MCF 10A (cell line): Measurements from ENCODE around the gene TLNRD1. TPM values are rescaled to one million over a fixed set of nuclear protein-coding genes. Genes with fewer than 3 reads are reported as not detected.

Experiments
- BruUV-seq: library from RNA; stranded (reverse); fragments of 400-500 nt; replicated peaks from 2 replicates; lab custom pipeline; 2021; lab: Mats Ljungman, UMichigan
- CTCF ChIA-PET: fragments of 300-600 bp; sonication (Branson Sonifier 250); formaldehyde crosslinking; extraction: SDS; loops from one replicate; lab custom pipeline; 2021; ENCODE audit warnings: antibody characterized with exemption, inconsistent platforms; lab: Yijun Ruan, JAX
- POLR2A ChIA-PET: fragments of 300-600, 350-650 bp; sonication (Branson Sonifier 250); formaldehyde crosslinking; extraction: SDS; loops from one replicate; lab custom pipeline; 2020; ENCODE audit warnings: antibody characterized with exemption, inconsistent platforms; lab: Yijun Ruan, JAX
- DNase-seq: peaks from one replicate; pipeline ENCODE4 v3.0.0-alpha.2; 2018; ENCODE audit not compliant: unreplicated experiment
- H3K27ac Mint-ChIP-seq: one replicate; pipeline ENCODE4 v1.8.0; 2022; ENCODE audit warnings: mild to moderate bottlenecking, low read depth, mixed read lengths; ENCODE audit not compliant: unreplicated experiment
- H3K27me3 Mint-ChIP-seq: one replicate; pipeline ENCODE4 v1.8.0; 2022; ENCODE audit warnings: mixed read lengths; ENCODE audit not compliant: insufficient read depth, unreplicated experiment
- H3K36me3 Mint-ChIP-seq: one replicate; pipeline ENCODE4 v1.8.0; 2022; ENCODE audit warnings: mild to moderate bottlenecking, moderate library complexity, mixed read lengths; ENCODE audit not compliant: insufficient read depth, unreplicated experiment
- H3K4me1 Mint-ChIP-seq: one replicate; pipeline ENCODE4 v1.8.0; 2022; ENCODE audit warnings: mixed read lengths; ENCODE audit not compliant: insufficient read depth, unreplicated experiment
- H3K4me3 Mint-ChIP-seq: one replicate; pipeline ENCODE4 v1.8.0; 2022; ENCODE audit warnings: mild to moderate bottlenecking, moderate library complexity, mixed read lengths; ENCODE audit not compliant: unreplicated experiment
- H3K9me3 Mint-ChIP-seq: one replicate; pipeline ENCODE4 v1.8.0; 2022; ENCODE audit warnings: mixed read lengths; ENCODE audit not compliant: unreplicated experiment
- intact Hi-C: fragments of 100-400 bp; cut with micrococcal nuclease; formaldehyde crosslinking; loops from 2 replicates; pipeline ENCODE4 v1.14.1; 2022
- total RNA-seq: library from RNA; stranded (reverse); gene quantifications from 2 replicates; pipeline ENCODE4 v1.2.3, GENCODE V29; 2022
- TF ChIP-seq, protein P1 (sequence below): fragments of 200-600 bp; IDR thresholded peaks from one replicate; pipeline ENCODE4 v1.8.0; 2022; ENCODE audit warnings: antibody characterized with exemption, mild to moderate bottlenecking; ENCODE audit not compliant: unreplicated experiment

The TLNRD1 gene
- total RNA-seq, 1 experiment from 2014 or later, result 17.1 TPM

- H3K4me3 Mint-ChIP-seq, result no peak overlapping the region
- peak; percentile 30 for DNase-seq
- CTCF ChIA-PET, result interaction anchor here (0.6 to 1.8 kb wide), 5 partner anchors 59 to 289 kb away, joined by 3 to 19 read pairs (median 4); partner anchors contain the start of gene CEMIP
- H3K27ac Mint-ChIP-seq, result no peak overlapping the region
- H3K36me3 Mint-ChIP-seq, result peaks cover 51% of the 10 kb centered on the region
- H3K4me1 Mint-ChIP-seq, result peaks cover 6% of the 10 kb centered on the region
- BruUV-seq, result no TSS peak
- intact Hi-C loops, result loop anchor here (5.0 kb wide), 1 partner anchor 290 kb away; no protein-coding TSS in a partner anchor
- TF ChIP-seq, protein P1, sequence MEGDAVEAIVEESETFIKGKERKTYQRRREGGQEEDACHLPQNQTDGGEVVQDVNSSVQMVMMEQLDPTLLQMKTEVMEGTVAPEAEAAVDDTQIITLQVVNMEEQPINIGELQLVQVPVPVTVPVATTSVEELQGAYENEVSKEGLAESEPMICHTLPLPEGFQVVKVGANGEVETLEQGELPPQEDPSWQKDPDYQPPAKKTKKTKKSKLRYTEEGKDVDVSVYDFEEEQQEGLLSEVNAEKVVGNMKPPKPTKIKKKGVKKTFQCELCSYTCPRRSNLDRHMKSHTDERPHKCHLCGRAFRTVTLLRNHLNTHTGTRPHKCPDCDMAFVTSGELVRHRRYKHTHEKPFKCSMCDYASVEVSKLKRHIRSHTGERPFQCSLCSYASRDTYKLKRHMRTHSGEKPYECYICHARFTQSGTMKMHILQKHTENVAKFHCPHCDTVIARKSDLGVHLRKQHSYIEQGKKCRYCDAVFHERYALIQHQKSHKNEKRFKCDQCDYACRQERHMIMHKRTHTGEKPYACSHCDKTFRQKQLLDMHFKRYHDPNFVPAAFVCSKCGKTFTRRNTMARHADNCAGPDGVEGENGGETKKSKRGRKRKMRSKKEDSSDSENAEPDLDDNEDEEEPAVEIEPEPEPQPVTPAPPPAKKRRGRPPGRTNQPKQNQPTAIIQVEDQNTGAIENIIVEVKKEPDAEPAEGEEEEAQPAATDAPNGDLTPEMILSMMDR, result no peak
- POLR2A ChIA-PET, result interaction anchor here (0.9 kb wide), 1 partner anchor 277 kb away, joined by 3 read pairs; no protein-coding TSS in a partner anchor
- no peaks in the 10 kb centered on the region for H3K27me3 Mint-ChIP-seq
- H3K9me3 Mint-ChIP-seq, result no peaks in the 10 kb centered on the region
These were observed 23.1 kb upstream of the TLNRD1 start for GRCh38 chr15:80977627-80978036.

DNA sequence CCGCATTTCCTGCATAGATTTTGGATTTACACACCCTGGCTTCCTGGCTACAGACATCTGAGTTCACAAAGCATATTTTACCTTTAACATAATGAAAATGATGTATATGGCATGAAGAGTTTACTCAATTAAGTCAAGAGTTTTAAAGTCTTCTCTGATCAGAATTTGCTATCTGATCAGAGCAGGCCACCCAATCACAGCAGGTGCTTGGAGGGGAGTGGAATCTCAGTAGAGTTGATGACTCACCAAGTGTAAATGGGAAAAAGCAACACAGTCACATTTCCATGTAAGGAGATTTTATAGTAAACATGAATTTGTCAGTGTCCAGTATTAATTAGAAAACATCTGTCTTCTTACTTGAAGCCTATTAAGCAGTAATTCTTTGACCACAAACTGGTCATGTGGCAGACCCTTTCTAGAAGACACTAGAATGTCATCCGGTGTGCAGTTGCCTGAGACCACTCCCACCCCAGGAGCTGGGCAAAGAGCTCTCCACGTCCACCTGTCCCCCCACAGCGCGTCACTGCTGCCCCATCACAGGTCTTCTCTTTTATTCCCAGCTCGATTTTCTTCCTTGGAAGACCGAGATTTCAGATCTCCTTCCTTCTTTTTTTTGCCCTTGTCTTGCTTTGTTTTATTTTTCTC is 21.9 kb upstream of the TLNRD1 start:
- Mint-ChIP-seq H3K27ac (peak overlapping the region; percentile 2), H3K4me1 (peaks cover 11% of the 10 kb centered on the region), H3K9me3 (no peaks in the 10 kb centered on the region), H3K36me3 (peaks cover 51% of the 10 kb centered on the region), H3K27me3 (no peaks in the 10 kb centered on the region), H3K4me3 (no peak overlapping the region)
- ChIA-PET CTCF (interaction anchor here (0.6 to 2.4 kb wide), 5 partner anchors 9 to 412 kb away, joined by 3 to 21 read pairs (median 7); no protein-coding TSS in a partner anchor), POLR2A (interaction anchor here (0.6 to 1.2 kb wide), 3 partner anchors 9 to 198 kb away, joined by 3 to 4 read pairs (median 3); no protein-coding TSS in a partner anchor)
- intact Hi-C loops, result loop anchor here (5.0 kb wide), 1 partner anchor 288 kb away; no protein-coding TSS in a partner anchor
- TF ChIP-seq, protein P1, result no peak
- BruUV-seq, result TSS peak; percentile 69
- no peak for DNase-seq

DNA sequence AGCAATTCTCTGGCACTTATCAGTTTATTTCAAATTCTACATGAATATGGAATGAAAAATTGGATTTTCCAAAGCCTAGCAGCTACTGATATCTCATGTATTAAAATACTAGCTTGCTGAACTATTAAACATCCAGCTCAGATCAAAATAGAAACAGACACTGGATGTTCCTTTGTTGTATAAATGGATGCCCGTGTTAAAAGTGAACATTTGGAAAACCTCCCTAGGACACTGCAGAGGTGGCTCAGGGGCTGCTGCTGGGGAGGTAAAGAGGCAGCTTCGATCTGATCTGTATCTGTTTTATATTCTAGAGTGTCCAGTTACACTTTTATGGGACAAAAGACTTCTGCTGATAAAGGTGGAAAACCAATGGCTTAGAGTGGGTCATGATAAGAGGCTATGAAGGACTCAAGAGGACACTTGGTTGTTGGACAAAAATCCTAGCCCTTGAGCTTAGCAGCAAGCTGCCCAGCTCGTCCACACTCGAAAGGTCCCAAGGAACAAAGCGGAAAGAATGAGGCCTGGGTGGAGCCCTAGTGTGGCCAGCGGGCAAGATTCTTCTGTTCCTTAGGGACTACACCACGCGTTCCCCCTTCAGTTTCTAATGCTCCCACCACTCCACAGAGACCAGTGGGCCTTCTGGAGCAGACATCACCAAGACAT is 21.1 kb upstream of the TLNRD1 start:
- BruUV-seq, result no TSS peak
- no peak for DNase-seq
- TF ChIP-seq, protein P1, result no peak
- H3K4me1 Mint-ChIP-seq, result peaks cover 18% of the 10 kb centered on the region
- no peaks in the 10 kb centered on the region for H3K27me3 Mint-ChIP-seq
- H3K9me3 Mint-ChIP-seq, result no peaks in the 10 kb centered on the region
- intact Hi-C loops, result loop anchor here (5.0 kb wide), 1 partner anchor 288 kb away; no protein-coding TSS in a partner anchor
- H3K4me3 Mint-ChIP-seq, result no peak overlapping the region
- peaks cover 51% of the 10 kb centered on the region for H3K36me3 Mint-ChIP-seq
- H3K27ac Mint-ChIP-seq, result peak overlapping the region; percentile 2
- ChIA-PET POLR2A (interaction anchor here (0.6 to 1.2 kb wide), 3 partner anchors 10 to 199 kb away, joined by 3 to 4 read pairs (median 3); no protein-coding TSS in a partner anchor), CTCF (interaction anchor here (0.5 to 2.4 kb wide), 8 partner anchors 10 to 524 kb away, joined by 3 to 21 read pairs (median 6); partner anchors contain the start of gene CEMIP)

DNA sequence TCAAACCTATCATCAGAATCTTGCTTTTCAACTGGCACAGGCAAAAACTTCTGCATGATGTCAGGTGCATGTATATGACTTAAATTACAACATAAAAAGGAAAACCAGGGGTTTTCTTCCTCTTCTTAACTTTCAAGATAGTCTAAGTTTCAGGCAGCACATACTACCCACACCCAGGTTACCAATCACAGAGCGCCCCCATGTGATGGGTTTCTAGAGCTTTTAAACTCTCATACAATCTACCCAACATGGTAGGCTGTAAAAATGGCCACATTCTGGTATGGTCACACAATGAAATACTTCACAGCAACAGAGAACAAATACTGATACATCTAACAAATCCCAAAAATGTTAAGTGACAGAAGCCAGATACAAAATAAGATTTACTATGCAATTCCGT is 18.5 kb upstream of the TLNRD1 start:
- ChIA-PET CTCF (interaction anchor here (1.3 to 1.8 kb wide), 4 partner anchors 12 to 286 kb away, joined by 3 to 6 read pairs (median 5); partner anchors contain the start of gene CEMIP), POLR2A (no interaction called here)
- intact Hi-C loops, result no loop called here
- no peaks in the 10 kb centered on the region for H3K9me3 Mint-ChIP-seq
- no peaks in the 10 kb centered on the region for H3K27me3 Mint-ChIP-seq
- H3K4me3 Mint-ChIP-seq, result no peak overlapping the region
- H3K36me3 Mint-ChIP-seq, result peaks cover 47% of the 10 kb centered on the region
- H3K4me1 Mint-ChIP-seq, result peaks cover 36% of the 10 kb centered on the region
- DNase-seq, result no peak
- no TSS peak for BruUV-seq
- H3K27ac Mint-ChIP-seq, result no peak overlapping the region
- TF ChIP-seq, protein P1, result no peak
